HL-60 (cell line): ENCODE results near the gene SH3D19.

Source experiments
- DNase-seq, 2 experiments: peaks; one replicate each; pipeline ENCODE4 v3.0.0-alpha.2; 2010 to 2020; ENCODE audit warnings: low read depth in 1 of 2, low spot score in 1 of 2
- H3K27ac ChIP-seq: fragments of 250-450 bp; sonication (Bioruptor Pico); replicated peaks from 2 replicates; pipeline ENCODE4 v1.5.1; 2020; ENCODE audit warnings: mild to moderate bottlenecking, moderate library complexity
- H3K27me3 ChIP-seq: fragments of 250-450 bp; sonication (Bioruptor Pico); 2 replicates; pipeline ENCODE4 v1.5.1; 2021; ENCODE audit warnings: mild to moderate bottlenecking, moderate library complexity; ENCODE audit not compliant: insufficient read depth, poor library complexity, severe bottlenecking
- H3K4me3 ChIP-seq: replicated peaks from 2 replicates; pipeline ENCODE4 v1.5.1; 2011; ENCODE audit warnings: mild to moderate bottlenecking, control low read depth, low read length; ENCODE audit not compliant: insufficient read depth
- CTCF ChIP-seq: IDR thresholded peaks from one replicate; pipeline ENCODE4 v1.5.1; 2011; ENCODE audit warnings: low read length, control low read depth, inconsistent platforms; ENCODE audit not compliant: insufficient read depth
- GABPA ChIP-seq: IDR thresholded peaks from 2 replicates; pipeline ENCODE4 v1.6.1; 2012; ENCODE audit warnings: low read depth
- POLR2AphosphoS5 ChIP-seq: IDR thresholded peaks from 2 replicates; pipeline ENCODE4 v1.6.1; 2012; ENCODE audit warnings: low read depth
- REST ChIP-seq: IDR thresholded peaks from 2 replicates; pipeline ENCODE4 v1.6.1; 2012; ENCODE audit warnings: low read depth; ENCODE audit not compliant: insufficient replicate concordance
- SPI1 ChIP-seq: IDR thresholded peaks from 2 replicates; pipeline ENCODE4 v1.6.1; 2012; ENCODE audit warnings: low read depth, mild to moderate bottlenecking, borderline replicate concordance

Gene SH3D19

GRCh38 chr4:151133311-151133710 is 192.1 kb downstream of the SH3D19 start:
- no peak overlapping the region for H3K4me3 ChIP-seq
- no peak for TF ChIP-seq SPI1
- TF ChIP-seq GABPA, result no peak
- TF ChIP-seq CTCF, result no peak
- no peak for TF ChIP-seq REST
- TF ChIP-seq POLR2AphosphoS5, result no peak
- DNase-seq, result no peak
- H3K27me3 ChIP-seq, result no peaks in the 10 kb centered on the region
- H3K27ac ChIP-seq, result no peak overlapping the region

GRCh38 chr4:151129796-151130195 is 195.6 kb downstream of the SH3D19 start:
- TF ChIP-seq REST, result no peak
- no peak for TF ChIP-seq POLR2AphosphoS5
- no peak for TF ChIP-seq SPI1
- no peak for TF ChIP-seq GABPA
- no peak for TF ChIP-seq CTCF
- no peak overlapping the region for H3K27ac ChIP-seq
- no peaks in the 10 kb centered on the region for H3K27me3 ChIP-seq
- H3K4me3 ChIP-seq, result no peak overlapping the region
- no peak for DNase-seq

- H3K4me3 ChIP-seq, result no peak overlapping the region
- peak; percentile 47 for TF ChIP-seq CTCF
- TF ChIP-seq SPI1, result no peak
- no peak for TF ChIP-seq GABPA
- no peak overlapping the region for H3K27ac ChIP-seq
- DNase-seq, result peak in 1 of 2 experiments; percentile 57
- H3K27me3 ChIP-seq, result no peaks in the 10 kb centered on the region
Measured at GRCh38 chr4:151117371-151117962, 207.9 kb downstream of the SH3D19 start.

- Histone ChIP-seq H3K27me3 (no peaks in the 10 kb centered on the region), H3K4me3 (no peak overlapping the region), H3K27ac (no peak overlapping the region)
- TF ChIP-seq POLR2AphosphoS5 (no peak), GABPA (no peak)
- no peak for DNase-seq
Measured at GRCh38 chr4:151114986-151115385, 210.4 kb downstream of the SH3D19 start.
